ENCODE measurements around the gene CSAD.
"Not testable (repeated sequence)": the region's sequence is repeated elsewhere in the genome, so short reads cannot be mapped to it uniquely, and the experiment has no call there.

Gene CSAD

DNA sequence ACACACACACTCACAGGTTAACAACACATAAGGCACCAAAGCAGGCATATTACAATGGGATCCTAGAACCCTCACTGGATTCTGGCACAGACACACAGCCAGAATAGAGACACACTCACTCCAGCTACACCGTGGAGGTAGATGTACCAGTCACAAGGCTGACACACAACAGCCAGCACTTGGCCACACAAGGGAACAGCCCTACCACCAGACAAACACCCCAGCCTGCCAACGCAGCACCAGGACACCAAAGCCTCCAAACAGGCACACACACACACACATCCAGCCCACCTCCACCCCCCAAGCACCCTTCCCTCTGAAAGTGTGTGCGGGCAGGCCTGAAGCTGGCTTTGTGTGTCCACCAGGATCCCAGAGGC is 37.2 kb upstream of the CSAD start:
- no peak for DNase-seq

DNA sequence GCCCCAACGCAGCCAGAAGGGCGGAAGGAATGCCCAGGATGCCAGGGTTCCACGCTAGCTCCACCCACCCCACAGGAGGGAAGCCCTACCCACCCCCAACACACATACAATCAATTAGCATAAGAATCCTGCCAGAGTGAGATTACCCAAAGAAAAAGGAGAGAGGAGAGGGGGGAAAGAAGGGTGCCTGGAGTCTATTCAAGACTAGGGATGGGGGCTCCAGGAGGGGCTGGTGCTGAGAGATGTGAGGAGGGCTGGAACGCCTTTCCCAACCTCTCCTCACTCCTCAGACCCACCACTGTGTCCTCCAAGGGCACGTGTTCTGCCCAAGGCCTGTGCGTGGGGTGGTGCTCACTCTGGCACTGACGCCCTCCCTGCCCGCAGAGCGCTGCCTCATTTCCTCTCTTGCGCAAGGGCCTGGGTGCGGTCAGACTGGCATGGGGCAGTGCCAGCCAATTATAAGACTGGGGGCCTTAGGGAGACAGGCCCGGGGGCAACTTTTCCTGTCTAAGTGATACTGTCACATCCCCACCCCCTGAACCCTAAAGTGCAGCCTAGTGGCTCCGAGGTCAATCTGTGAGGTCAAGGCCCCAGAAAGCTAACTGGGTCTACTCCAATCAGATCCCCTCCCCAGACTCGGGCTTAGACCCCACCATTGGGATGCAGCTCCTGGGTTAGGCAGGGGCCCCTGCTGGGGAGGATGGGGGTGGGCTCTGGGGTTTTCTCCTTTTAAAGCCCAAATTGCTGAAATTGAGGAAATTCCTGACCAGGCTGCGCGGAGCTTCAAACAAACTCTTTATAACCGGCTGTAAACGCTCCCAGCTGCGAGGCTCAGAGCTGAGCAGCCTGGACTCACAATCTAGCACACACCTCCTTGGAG is 36.6 kb upstream of the CSAD start:
- no peak for DNase-seq

DNA sequence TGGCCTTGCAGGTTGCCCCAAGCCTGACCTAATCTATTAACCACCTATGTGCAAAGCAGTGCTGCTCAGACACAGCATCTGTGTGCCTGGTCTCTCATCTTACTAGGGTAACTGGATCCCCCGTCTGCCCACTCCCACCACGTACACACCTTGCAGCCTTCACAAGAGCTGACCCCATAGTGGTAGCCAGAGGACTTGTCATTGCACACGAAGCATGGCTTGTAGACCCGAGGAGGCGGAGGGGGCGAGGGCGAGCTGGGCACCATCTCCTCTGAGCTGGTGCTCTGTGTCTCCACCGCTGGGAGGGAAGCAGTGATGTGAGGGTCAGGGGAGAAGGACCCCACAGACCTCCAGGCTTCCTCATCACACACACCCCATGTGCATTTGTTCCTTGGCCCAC is 34.8 kb upstream of the CSAD start:
- DNase-seq = no peak

DNA sequence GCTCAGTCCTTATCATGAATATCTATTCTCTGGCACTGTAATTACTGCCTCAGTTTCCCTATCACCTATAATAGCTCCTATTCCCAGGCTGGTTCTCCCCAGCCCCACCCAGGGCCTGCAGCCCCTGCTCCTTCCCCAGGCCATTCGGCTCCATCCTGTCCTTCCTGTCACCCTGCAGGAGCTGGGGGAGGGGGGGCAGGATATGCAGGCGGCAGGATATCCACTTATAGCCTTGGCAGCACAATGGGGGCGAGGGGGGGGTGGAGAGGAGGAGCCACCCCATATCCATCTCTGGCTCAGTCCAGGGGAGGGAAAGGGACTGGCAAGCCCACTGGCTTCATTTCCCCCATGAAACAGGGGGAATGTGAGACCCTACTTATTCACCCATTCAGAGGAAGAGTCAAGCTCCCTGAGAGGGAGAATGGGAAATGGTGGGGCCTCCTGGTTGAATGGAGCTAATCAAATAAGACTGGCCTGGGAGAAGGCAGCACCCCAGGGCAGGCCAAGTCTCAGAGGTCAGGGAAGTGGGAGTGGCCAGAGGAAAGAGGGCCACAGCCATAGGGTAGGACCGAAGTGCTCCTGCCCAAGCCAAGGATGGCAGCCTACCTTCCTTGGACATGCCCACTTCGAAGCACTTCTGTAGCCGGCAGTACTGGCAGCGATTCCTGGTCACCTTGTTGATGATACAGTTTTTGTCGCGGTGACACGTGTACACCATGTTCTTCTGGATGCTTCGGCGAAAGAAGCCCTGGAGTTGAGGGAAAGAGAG is 34.1 kb upstream of the CSAD start:
- DNase-seq = no peak

- no peak for DNase-seq
These were observed 33.5 kb upstream of the CSAD start for GRCh38 chr12:53214221-53214620.

GRCh38 chr12:53213348-53213747 is 32.6 kb upstream of the CSAD start:
- no peak for DNase-seq

- DNase-seq = no peak
These were observed 32.2 kb upstream of the CSAD start for GRCh38 chr12:53212931-53213330.

- DNase-seq = no peak
These were observed 31.0 kb upstream of the CSAD start for GRCh38 chr12:53211476-53212381.

- DNase-seq = no peak
These were observed 30.1 kb upstream of the CSAD start for GRCh38 chr12:53210843-53211242.

- DNase-seq = no peak
These were observed 28.2 kb upstream of the CSAD start for GRCh38 chr12:53208877-53209463.

GRCh38 chr12:53208435-53208834 is 27.7 kb upstream of the CSAD start:
- DNase-seq = no peak

- DNase-seq = no peak
These were observed 26.3 kb upstream of the CSAD start, which contains the start of gene ITGB7 for GRCh38 chr12:53207042-53207441. TSS of gene ITGB7 (minus strand) at chr12:53207251. CDS start at chr12:53200443, 6,808 bp downstream.

DNA sequence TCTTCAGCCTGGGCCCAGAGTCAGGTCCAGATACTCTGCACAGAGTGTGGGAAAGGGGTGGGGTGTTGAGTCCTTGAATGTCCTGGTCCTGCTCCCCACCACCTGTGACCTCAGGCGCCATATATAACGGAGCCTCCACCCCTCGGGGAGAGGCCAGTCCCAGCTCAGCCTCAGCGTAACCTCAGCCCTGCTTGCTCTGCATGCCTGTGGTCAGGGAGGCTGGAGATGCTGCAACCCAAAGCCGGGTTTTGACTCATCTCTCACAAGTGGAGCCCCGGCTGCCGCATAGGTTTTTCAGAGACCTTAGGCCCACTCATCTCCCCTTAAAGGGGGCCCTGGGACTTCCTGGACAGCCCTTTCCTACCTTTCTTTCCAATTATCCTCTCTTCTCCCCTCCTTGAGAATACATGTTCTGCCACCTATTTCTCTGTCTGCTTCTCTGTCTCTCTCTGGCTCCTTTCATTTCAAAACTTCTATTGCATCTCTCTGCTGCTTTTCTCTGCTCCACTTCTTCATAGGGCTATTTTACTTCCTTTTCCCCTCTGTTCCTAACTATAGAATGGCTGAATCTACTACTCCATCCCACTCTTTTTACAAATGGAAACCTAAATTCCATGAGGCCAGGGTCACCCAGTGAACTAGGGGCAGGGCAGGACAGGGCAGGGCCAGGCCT is 25.2 kb upstream of the CSAD start:
- DNase-seq = no peak

DNA sequence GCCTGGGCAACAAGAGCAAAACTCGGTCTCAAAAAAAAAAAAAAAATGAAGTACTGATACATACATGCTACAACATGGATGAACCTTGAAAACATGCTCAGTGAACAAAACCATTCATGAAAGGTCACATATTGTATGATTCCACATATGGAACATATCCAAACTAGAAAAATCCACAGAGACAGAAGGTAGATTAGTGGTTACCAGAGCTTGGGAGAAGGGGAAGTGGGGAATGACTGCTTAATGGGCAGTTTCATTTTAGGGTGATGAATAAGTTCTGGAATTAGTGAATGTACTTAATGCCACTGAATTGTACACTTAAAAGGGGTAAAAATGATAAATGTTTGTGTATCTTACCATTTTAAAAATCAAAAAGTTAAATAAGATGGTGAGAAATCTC is 23.6 kb upstream of the CSAD start:
- DNase-seq = no peak

GRCh38 chr12:53202316-53202715 is 21.6 kb upstream of the CSAD start:
- DNase-seq = not testable (repeated sequence)

GRCh38 chr12:53201639-53202038 is 20.9 kb upstream of the CSAD start:
- no peak for DNase-seq

GRCh38 chr12:53201177-53201541 is 20.4 kb upstream of the CSAD start:
- DNase-seq = no peak

DNA sequence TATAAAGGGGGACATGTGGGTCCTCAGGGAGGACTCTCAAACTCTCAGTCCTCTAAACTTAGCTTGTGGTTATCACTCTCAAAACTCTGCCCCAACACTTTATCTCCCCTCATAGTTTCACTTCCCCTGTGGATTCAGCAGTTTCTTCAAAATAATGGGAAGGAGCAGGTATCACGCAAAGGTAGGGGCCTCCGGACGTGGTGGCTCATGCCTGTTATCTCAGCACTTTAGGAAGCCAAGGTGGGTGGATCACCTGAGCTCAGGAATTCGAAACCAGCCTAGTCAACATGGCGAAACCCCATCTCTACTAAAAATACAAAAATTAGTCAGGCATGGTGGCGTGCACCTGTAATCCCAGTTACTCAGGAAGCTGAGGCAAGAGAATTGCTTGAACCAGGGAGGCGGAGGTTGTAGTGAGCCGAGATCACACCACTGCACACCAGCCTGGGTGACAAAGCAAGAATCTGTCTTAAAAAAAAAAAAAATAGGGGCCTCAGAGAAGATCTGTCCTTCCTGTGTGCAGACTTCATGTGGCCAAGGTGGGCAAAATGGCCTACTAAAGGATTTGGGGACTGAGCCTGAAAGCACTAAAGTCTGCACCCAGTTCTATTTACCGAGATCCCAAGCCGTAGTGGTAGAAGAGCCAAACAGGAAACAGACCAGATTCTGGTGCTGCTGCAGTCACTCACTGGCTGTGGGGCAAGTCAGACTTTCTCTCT is 19.9 kb upstream of the CSAD start:
- DNase-seq = no peak

DNA sequence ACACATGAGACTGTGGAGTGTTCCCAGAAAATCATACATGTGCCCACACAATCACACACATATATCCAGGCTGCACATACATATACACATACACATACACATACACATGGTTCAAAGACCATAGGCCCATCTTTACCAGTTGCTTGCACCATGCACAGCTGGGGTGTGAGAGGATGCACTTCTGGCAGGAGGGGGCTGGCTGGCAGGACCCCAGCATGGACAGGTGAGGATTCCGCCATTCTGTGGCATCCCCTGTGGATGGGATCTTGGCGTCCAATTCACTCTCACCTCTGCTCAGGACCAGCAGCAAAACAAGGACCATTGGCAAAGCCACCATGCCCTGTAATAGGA is 19.4 kb upstream of the CSAD start:
- no peak for DNase-seq

GRCh38 chr12:53199700-53200099 is 19.0 kb upstream of the CSAD start:
- no peak for DNase-seq

DNA sequence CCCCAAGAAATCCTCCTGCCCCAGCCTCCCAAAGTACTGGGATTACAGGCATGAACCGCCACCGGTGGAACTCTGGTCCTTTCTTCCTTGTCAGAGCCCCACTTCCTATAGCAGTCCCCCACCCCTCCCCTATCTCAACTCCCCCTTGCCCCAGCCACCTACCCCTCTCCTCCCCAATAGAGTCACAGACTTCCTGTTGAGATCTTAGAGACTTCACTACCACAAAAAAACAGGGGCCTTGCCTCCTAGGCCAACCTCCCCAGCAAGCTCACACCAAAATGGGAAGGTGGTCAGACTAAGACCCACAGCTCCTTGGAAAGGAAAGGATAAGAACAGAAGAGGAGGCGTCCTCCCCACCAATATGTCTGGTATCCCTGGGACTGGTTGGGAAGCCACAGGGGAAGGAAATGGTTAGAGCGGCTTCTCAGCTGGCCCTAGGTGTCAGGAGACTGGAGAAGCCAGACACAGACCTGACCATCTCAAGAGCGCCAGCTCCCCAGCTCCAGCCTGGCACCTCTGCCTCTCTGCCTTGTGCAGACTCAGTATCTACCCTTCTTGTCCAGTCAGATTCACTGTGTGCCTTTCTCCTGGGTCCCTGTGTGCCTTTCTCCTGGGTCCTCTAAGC is 17.9 kb upstream of the CSAD start:
- no peak for DNase-seq
